Body of pancreas (tissue), 4 donors: Measurements from ENCODE around the gene NMNAT3. TPM values are rescaled to one million over a fixed set of nuclear protein-coding genes. Genes with fewer than 3 reads are reported as not detected.

Experiments used
- ATAC-seq: fragments of 150-250 bp; one replicate; pipeline ENCODE4 v1.9.1; 2016
- DNase-seq, 4 donors: peaks; one replicate each; pipeline ENCODE4 v3.0.0-alpha.2; 2019
- H3K27ac ChIP-seq, 4 donors: fragments of 200-600 bp; sonication (generic); 1 replicate in 3 of 4; 2 replicates in 1 of 4; pipeline versions ENCODE4 v1.5.1 to v1.6.1; 2016 to 2019; ENCODE audit warnings: mild to moderate bottlenecking in 1 of 4, mixed read lengths in 1 of 4, moderate library complexity in 1 of 4
- H3K27me3 ChIP-seq, 2 donors: fragments of 200-600 bp; sonication (generic); one replicate each; pipeline ENCODE4 v1.6.0; 2016; ENCODE audit warnings: mild to moderate bottlenecking in 1 of 2
- H3K36me3 ChIP-seq, 2 donors: fragments of 200-600 bp; sonication (generic); replicated peaks in 1 of 2; 2 replicates each; pipeline ENCODE4 v1.5.1; 2016; ENCODE audit warnings: low read depth in 2 of 2; ENCODE audit not compliant: insufficient read depth in 1 of 2
- H3K4me1 ChIP-seq: fragments of 200-600 bp; sonication (generic); one replicate; pipeline ENCODE4 v1.6.0; 2016
- H3K4me3 ChIP-seq, 2 donors: fragments of 200-600 bp; sonication (generic); 1 replicate in 1 of 2; 2 replicates in 1 of 2; pipeline ENCODE4 v1.5.1; 2016 to 2019
- H3K9me3 ChIP-seq, 3 donors: fragments of 200-600 bp; sonication (generic); 1 replicate in 2 of 3; 2 replicates in 1 of 3; pipeline ENCODE4 v1.5.1; 2016
- CTCF ChIP-seq, 7 experiments: fragments of 450-650 bp in 4 of 7; fragments of 200-600 bp in 3 of 7; sonication (generic) in 3 of 7; IDR thresholded peaks; one replicate each; pipeline ENCODE4 v1.5.1; 2016 to 2019; ENCODE audit warnings: antibody characterized with exemption in 7 of 7
- POLR2A ChIP-seq, 3 donors: fragments of 450-650 bp; IDR thresholded peaks; one replicate each; pipeline ENCODE4 v1.6.1; 2016; ENCODE audit warnings: antibody characterized with exemption in 3 of 3, mild to moderate bottlenecking in 2 of 3
- WGBS, 2 donors: methylation state at CpG; one replicate each; pipeline ENCODE4 v1.1.5; 2017; 5-methylcytosine and 5-hydroxymethylcytosine counted together
- intact Hi-C: fragments of 100-400 bp; cut with DNase I; formaldehyde crosslinking; loops from one replicate; pipeline ENCODE4 v1.15.1; 2023
- total RNA-seq, 2 donors: library from RNA; depleted of rRNA; stranded (reverse); fragments of >200 nt; gene quantifications; one replicate each; pipeline ENCODE4 v1.1.0, GENCODE V29; 2016

NMNAT3 gene
- total RNA-seq, 2 donors from 2014 or later = 5.7 to 12.9 TPM

- TF ChIP-seq CTCF (IDR thresholded peaks at IDR 0.05) (no peak), POLR2A (IDR thresholded peaks at IDR 0.05) (no peak)
- no peak overlapping the region for H3K4me3 ChIP-seq
- intact Hi-C loops = no loop called here
- no peak for ATAC-seq
- H3K9me3 ChIP-seq = no peaks in the 10 kb centered on the region
- H3K27me3 ChIP-seq = no peaks in the 10 kb centered on the region
- 63 to 67% methylated on average over 1 of the region's 1 CpG for WGBS, 2 donors
- no peak overlapping the region for H3K27ac ChIP-seq
- no peaks in the 10 kb centered on the region for H3K4me1 ChIP-seq
- no peaks in the 10 kb centered on the region for H3K36me3 ChIP-seq
- no peak for DNase-seq
Observed at GRCh38 chr3:139640456-139640855, 37.3 kb downstream of the NMNAT3 start.

GRCh38 chr3:139639662-139640061 lies 38.1 kb downstream of the NMNAT3 start:
- Histone ChIP-seq H3K4me3 (no peak overlapping the region), H3K27ac (no peak overlapping the region), H3K9me3 (no peaks in the 10 kb centered on the region), H3K36me3 (no peaks in the 10 kb centered on the region), H3K27me3 (no peaks in the 10 kb centered on the region), H3K4me1 (no peaks in the 10 kb centered on the region)
- DNase-seq = no peak
- intact Hi-C loops = no loop called here
- WGBS, 2 donors = 74 to 100% methylated on average over 1 of the region's 1 CpG
- TF ChIP-seq POLR2A (IDR thresholded peaks at IDR 0.05) = no peak
- TF ChIP-seq CTCF (IDR thresholded peaks at IDR 0.05) = no peak
- ATAC-seq = no peak

GRCh38 chr3:139638518-139638917 lies 39.3 kb downstream of the NMNAT3 start:
- TF ChIP-seq POLR2A (IDR thresholded peaks at IDR 0.05) (no peak), CTCF (IDR thresholded peaks at IDR 0.05) (no peak)
- no peaks in the 10 kb centered on the region for H3K9me3 ChIP-seq
- WGBS, 2 donors = 98% methylated on average over 2 of the region's 2 CpGs
- no peak for DNase-seq
- no peak overlapping the region for H3K4me3 ChIP-seq
- no peak for ATAC-seq
- no peaks in the 10 kb centered on the region for H3K27me3 ChIP-seq
- intact Hi-C loops = no loop called here
- no peak overlapping the region for H3K27ac ChIP-seq
- no peaks in the 10 kb centered on the region for H3K4me1 ChIP-seq
- no peaks in the 10 kb centered on the region for H3K36me3 ChIP-seq

- DNase-seq = no peak
- no peak for ATAC-seq
- Histone ChIP-seq H3K9me3 (no peaks in the 10 kb centered on the region), H3K27ac (no peak overlapping the region), H3K36me3 (no peaks in the 10 kb centered on the region), H3K4me1 (no peaks in the 10 kb centered on the region), H3K27me3 (no peaks in the 10 kb centered on the region), H3K4me3 (no peak overlapping the region)
- no peak for TF ChIP-seq CTCF (IDR thresholded peaks at IDR 0.05)
- no peak for TF ChIP-seq POLR2A (IDR thresholded peaks at IDR 0.05)
- intact Hi-C loops = no loop called here
- 74 to 75% methylated on average over 2 of the region's 2 CpGs for WGBS, 2 donors
Observed at GRCh38 chr3:139636511-139636910, 41.3 kb downstream of the NMNAT3 start.

- ATAC-seq = no peak
- intact Hi-C loops = no loop called here
- Histone ChIP-seq H3K9me3 (no peaks in the 10 kb centered on the region), H3K27ac (no peak overlapping the region), H3K4me1 (no peaks in the 10 kb centered on the region), H3K27me3 (no peaks in the 10 kb centered on the region), H3K4me3 (no peak overlapping the region), H3K36me3 (no peaks in the 10 kb centered on the region)
- no peak for DNase-seq
- 89% methylated on average over 20 of the region's 20 CpGs for WGBS, 2 donors
- no peak for TF ChIP-seq POLR2A (IDR thresholded peaks at IDR 0.05)
- no peak for TF ChIP-seq CTCF (IDR thresholded peaks at IDR 0.05)
Observed at GRCh38 chr3:139634111-139634635, 43.6 kb downstream of the NMNAT3 start.
